NCI-H146 treated with DMSO at 0.1 percent for 48 hours (cell line): ENCODE results near the gene ESYT2.

Experiments
- DNase-seq: peaks from one replicate; lab custom pipeline; 2025; ENCODE audit not compliant: unreplicated experiment; lab: John Stamatoyannopoulos, UW

The ESYT2 gene

GRCh38 chr7:158747408-158747807 lies 81.9 kb downstream of the ESYT2 start:
- no peak for DNase-seq

GRCh38 chr7:158746957-158747356 lies 82.4 kb downstream of the ESYT2 start:
- DNase-seq, result no peak

GRCh38 chr7:158745057-158745715 lies 84.1 kb downstream of the ESYT2 start:
- DNase-seq, result no peak

GRCh38 chr7:158744070-158744469 lies 85.2 kb downstream of the ESYT2 start:
- no peak for DNase-seq

GRCh38 chr7:158743219-158743618 lies 86.1 kb downstream of the ESYT2 start:
- DNase-seq, result no peak

- no peak for DNase-seq
These were observed 87.1 kb downstream of the ESYT2 start for GRCh38 chr7:158742065-158742821.

GRCh38 chr7:158741294-158741666 lies 88.0 kb downstream of the ESYT2 start:
- DNase-seq, result no peak

GRCh38 chr7:158740657-158741293 lies 88.5 kb downstream of the ESYT2 start:
- DNase-seq, result no peak

- DNase-seq, result no peak
These were observed 89.2 kb downstream of the ESYT2 start for GRCh38 chr7:158740013-158740656.

- DNase-seq, result no peak
These were observed 90.5 kb downstream of the ESYT2 start for GRCh38 chr7:158738841-158739240.

GRCh38 chr7:158737064-158737695 lies 92.1 kb downstream of the ESYT2 start:
- no peak for DNase-seq

- DNase-seq, result no peak
These were observed 93.4 kb downstream of the ESYT2 start for GRCh38 chr7:158735935-158736334.

- DNase-seq, result no peak
These were observed 94.4 kb downstream of the ESYT2 start for GRCh38 chr7:158734861-158735260.

GRCh38 chr7:158733775-158734494 lies 95.4 kb downstream of the ESYT2 start:
- DNase-seq, result no peak

GRCh38 chr7:158733220-158733519 lies 96.1 kb downstream of the ESYT2 start:
- DNase-seq, result no peak

GRCh38 chr7:158732494-158733219 lies 96.7 kb downstream of the ESYT2 start:
- DNase-seq, result no peak

- no peak for DNase-seq
These were observed 97.5 kb downstream of the ESYT2 start for GRCh38 chr7:158731761-158732160.

GRCh38 chr7:158730383-158731346 lies 98.6 kb downstream of the ESYT2 start:
- DNase-seq, result no peak
